Posterior cingulate gyrus (tissue), 11 donors: Measurements from ENCODE around the gene SPEF2.
"Not testable (repeated sequence)": the region's sequence is repeated elsewhere in the genome, so short reads cannot be mapped to it uniquely, and the experiment has no call there.

Experiments used
- DNase-seq, 10 donors: peaks; one replicate each; pipeline versions ENCODE4 v3.0.0 to v3.0.0-alpha.2; 2020 to 2021; ENCODE audit warnings: mixed read lengths in 3 of 10
- intact Hi-C: fragments of 100-400 bp; cut with DNase I; formaldehyde crosslinking; loops from one replicate; pipeline ENCODE4 v1.15.1; 2023

The SPEF2 gene

GRCh38 chr5:35813521-35813920 is 195.9 kb downstream of the SPEF2 start:
- intact Hi-C loops, result no loop called here
- DNase-seq, result no peak

- intact Hi-C loops, result no loop called here
- DNase-seq, result no peak
Measured at GRCh38 chr5:35815089-35815936, 197.7 kb downstream of the SPEF2 start.

- no peak for DNase-seq
- intact Hi-C loops, result no loop called here
Measured at GRCh38 chr5:35816881-35817521, 199.3 kb downstream of the SPEF2 start.

- intact Hi-C loops, result no loop called here
- DNase-seq, result no peak
Measured at GRCh38 chr5:35819026-35819425, 201.4 kb downstream of the SPEF2 start.

GRCh38 chr5:35819668-35820067 is 202.0 kb downstream of the SPEF2 start:
- DNase-seq, result no peak
- intact Hi-C loops, result no loop called here

- intact Hi-C loops, result no loop called here
Measured at GRCh38 chr5:35820735-35821134, 203.1 kb downstream of the SPEF2 start.

GRCh38 chr5:35821513-35821912 is 203.8 kb downstream of the SPEF2 start:
- DNase-seq, result no peak
- intact Hi-C loops, result no loop called here

More at GRCh38 chr5:35820735-35821134, 203.1 kb downstream of the SPEF2 start:
- no peak for DNase-seq

GRCh38 chr5:35822511-35822910 is 204.8 kb downstream of the SPEF2 start:
- DNase-seq, result no peak
- intact Hi-C loops, result no loop called here

- intact Hi-C loops, result no loop called here
- DNase-seq, result no peak
Measured at GRCh38 chr5:35823347-35824098, 205.9 kb downstream of the SPEF2 start.

- intact Hi-C loops, result no loop called here
- no peak for DNase-seq
Measured at GRCh38 chr5:35826056-35826455, 208.4 kb downstream of the SPEF2 start.

GRCh38 chr5:35826554-35826953 is 208.9 kb downstream of the SPEF2 start:
- intact Hi-C loops, result no loop called here
- DNase-seq, result no peak

GRCh38 chr5:35828082-35828598 is 210.5 kb downstream of the SPEF2 start:
- intact Hi-C loops, result no loop called here

GRCh38 chr5:35830587-35830986 is 212.9 kb downstream of the SPEF2 start:
- no peak for DNase-seq

More at GRCh38 chr5:35828082-35828598, 210.5 kb downstream of the SPEF2 start:
- DNase-seq, result no peak

GRCh38 chr5:35832762-35833161 is 215.1 kb downstream of the SPEF2 start:
- no peak for DNase-seq
- intact Hi-C loops, result no loop called here

More at GRCh38 chr5:35830587-35830986, 212.9 kb downstream of the SPEF2 start:
- intact Hi-C loops, result no loop called here

GRCh38 chr5:35833224-35833623 is 215.6 kb downstream of the SPEF2 start:
- intact Hi-C loops, result no loop called here
- DNase-seq, result no peak

- intact Hi-C loops, result no loop called here
- DNase-seq, result no peak
Measured at GRCh38 chr5:35835796-35836742, 218.4 kb downstream of the SPEF2 start.

GRCh38 chr5:35838370-35839042 is 220.8 kb downstream of the SPEF2 start:
- DNase-seq, result no peak
- intact Hi-C loops, result no loop called here

- intact Hi-C loops, result no loop called here
- DNase-seq, result no peak
Measured at GRCh38 chr5:35842856-35843255, 225.2 kb downstream of the SPEF2 start.

- intact Hi-C loops, DNase-seq: not testable (repeated sequence)
Measured at GRCh38 chr5:35845508-35845907, 227.8 kb downstream of the SPEF2 start.
